Measurements from ENCODE around the gene CACNA1C.

GRCh38 chr12:2243275-2243674, 190.5 kb downstream of the CACNA1C start:
- TF ChIP-seq CTCF (IDR thresholded peaks at IDR 0.05) (no peak), POLR2AphosphoS5 (IDR thresholded peaks at IDR 0.05) (no peak)
